Measurements from ENCODE around the gene RAPGEF2. TPM values are rescaled to one million over a fixed set of nuclear protein-coding genes. Genes with fewer than 3 reads are reported as not detected.
"Not testable (repeated sequence)": the region's sequence is repeated elsewhere in the genome, so short reads cannot be mapped to it uniquely, and the experiment has no call there.

Gene RAPGEF2
- polyA plus RNA-seq, 3 donors = 49.8 to 54.5 (median 50.0) TPM

GRCh38 chr4:159158083-159158617, 55.3 kb downstream of the RAPGEF2 start:
- DNase-seq (ENCODE audit: low read depth in 3 of 3, low spot score in 2 of 3) = no peak

DNA sequence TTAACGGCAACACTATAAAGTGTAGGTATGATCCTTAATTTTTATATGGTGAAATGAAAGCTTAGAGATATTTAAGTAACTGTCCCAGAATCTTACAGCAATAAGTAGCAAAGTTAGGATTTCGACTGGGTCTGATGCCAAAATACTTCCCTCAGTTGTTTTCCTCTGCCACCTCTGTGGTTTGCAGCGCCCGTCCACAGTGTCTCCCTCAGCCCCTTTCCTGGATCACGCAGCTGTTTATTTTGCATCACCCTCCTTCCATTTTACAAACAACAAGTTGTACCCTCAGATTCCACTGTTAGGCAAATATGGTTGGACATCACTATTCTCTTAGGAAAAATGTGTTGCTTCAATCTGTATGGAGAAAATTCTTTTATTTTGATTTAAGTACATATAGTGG, 56.1 kb downstream of the RAPGEF2 start:
- no peak for DNase-seq (ENCODE audit: low read depth in 3 of 3, low spot score in 2 of 3)

GRCh38 chr4:159159611-159160010, 56.7 kb downstream of the RAPGEF2 start:
- DNase-seq (ENCODE audit: low read depth in 3 of 3, low spot score in 2 of 3) = no peak

GRCh38 chr4:159160242-159160641, 57.4 kb downstream of the RAPGEF2 start:
- DNase-seq (ENCODE audit: low read depth in 3 of 3, low spot score in 2 of 3) = no peak

- DNase-seq (ENCODE audit: low read depth in 3 of 3, low spot score in 2 of 3) = not testable (repeated sequence)
These were observed 58.6 kb downstream of the RAPGEF2 start for GRCh38 chr4:159161436-159161835.

DNA sequence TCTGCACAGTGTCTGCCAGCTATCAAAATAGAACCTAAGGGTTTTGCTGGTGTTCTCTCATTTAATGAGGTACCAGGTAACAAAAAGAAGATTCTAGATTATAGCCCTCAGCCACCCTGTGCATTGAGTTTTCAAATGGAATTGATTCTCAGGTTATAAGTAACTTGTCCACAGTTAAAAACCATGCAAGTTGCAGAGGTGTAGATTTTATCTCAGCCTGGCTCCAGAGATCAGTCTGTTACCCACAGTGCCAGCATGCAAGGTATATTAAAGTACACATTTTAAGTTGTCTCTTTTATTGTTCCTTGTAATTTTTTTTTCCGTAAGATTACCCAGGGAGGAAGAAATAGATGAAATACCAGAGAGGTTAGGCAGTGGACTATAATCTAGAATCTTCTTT, 59.7 kb downstream of the RAPGEF2 start:
- DNase-seq (ENCODE audit: low read depth in 3 of 3, low spot score in 2 of 3) = no peak

- no peak for DNase-seq (ENCODE audit: low read depth in 3 of 3, low spot score in 2 of 3)
These were observed 60.6 kb downstream of the RAPGEF2 start for GRCh38 chr4:159163521-159163920.

DNA sequence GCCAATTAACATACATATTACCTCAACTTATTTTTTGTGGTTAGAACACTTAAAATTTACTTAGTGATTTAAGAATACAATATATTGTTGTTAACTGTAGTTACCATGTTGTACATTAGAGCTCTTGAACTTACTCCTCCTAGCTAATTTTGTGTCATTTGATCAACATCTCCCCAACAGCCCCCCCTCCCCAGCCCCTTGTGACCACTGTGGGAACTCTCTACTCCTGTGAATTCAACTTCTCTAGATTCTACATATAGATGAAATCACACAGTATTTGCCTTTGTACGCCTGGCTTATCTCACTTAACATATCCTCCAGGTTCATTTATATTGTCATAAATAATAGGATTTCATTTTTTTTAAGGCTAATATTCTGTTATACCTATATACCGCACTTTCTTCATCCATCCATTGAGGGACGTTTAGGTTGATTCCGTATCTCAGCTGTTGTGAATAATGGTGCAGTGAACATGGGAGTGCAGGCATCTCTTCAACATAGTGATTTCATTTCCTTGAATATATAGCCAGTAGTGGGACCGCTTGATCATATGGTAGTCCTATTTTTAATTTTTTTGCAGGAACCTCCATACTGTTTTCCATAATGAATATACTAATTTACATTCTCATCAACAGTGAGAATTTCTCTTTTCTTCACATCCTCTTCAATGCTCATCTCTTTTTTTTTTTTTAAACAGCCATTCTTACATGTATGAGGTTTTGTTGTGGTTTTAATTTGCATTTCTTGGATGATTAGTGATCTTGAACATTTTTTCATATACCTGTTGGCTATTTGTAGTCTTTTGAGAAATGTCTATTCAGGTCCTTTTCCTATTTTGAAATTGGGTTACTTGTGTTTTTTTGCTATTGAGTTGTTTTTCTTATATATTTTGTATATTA, 66.8 kb downstream of the RAPGEF2 start:
- DNase-seq (ENCODE audit: low read depth in 3 of 3, low spot score in 2 of 3) = no peak

- no peak for DNase-seq (ENCODE audit: low read depth in 3 of 3, low spot score in 2 of 3)
These were observed 68.4 kb downstream of the RAPGEF2 start for GRCh38 chr4:159171287-159171686.

DNA sequence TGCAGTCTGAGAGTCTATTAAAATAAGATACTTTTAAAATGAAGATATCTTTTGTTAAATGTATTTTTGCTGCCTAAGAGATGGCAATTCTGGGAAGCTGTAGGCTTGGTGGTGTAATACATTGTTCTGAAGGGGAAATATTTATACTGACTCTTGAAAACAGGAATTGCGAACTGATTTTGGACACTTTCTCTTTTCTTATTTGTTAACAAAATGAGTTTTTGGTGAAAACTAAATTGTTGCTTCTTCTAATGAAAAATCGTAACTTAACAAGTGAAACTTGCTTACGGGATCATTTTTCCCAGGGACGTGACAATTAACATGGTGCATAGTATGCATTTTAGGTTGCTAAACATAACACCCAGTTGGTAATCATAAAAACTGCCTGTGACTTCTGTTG, 71.0 kb downstream of the RAPGEF2 start:
- DNase-seq (ENCODE audit: low read depth in 3 of 3, low spot score in 2 of 3) = no peak

GRCh38 chr4:159174645-159175084, 71.8 kb downstream of the RAPGEF2 start:
- no peak for DNase-seq (ENCODE audit: low read depth in 3 of 3, low spot score in 2 of 3)

- peak; percentile 62 to 81 (median 65) for DNase-seq (ENCODE audit: low read depth in 3 of 3, low spot score in 2 of 3)
These were observed 72.5 kb downstream of the RAPGEF2 start for GRCh38 chr4:159175085-159175988.

- no peak for DNase-seq (ENCODE audit: low read depth in 3 of 3, low spot score in 2 of 3)
These were observed 73.1 kb downstream of the RAPGEF2 start for GRCh38 chr4:159175989-159176375.

- no peak for DNase-seq (ENCODE audit: low read depth in 3 of 3, low spot score in 2 of 3)
These were observed 74.6 kb downstream of the RAPGEF2 start for GRCh38 chr4:159177265-159178150.

DNA sequence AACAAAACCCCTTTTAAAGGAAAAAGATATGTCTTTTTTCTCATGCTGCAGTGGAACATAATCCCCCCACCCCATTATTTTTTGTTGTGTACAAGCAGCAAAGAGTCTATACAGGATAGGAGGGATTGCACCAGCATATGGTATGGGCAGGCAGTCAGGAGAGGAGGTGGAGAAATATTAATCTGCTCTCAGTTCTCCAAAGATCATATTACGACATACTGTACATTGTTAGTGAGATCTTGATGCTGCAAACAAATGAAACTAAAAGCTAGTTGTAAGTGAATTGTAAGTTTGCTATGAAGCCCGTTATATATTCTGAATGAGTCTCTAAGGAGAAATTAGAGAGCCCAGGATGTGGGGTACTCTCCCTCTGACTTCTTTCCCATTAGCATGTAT, 75.3 kb downstream of the RAPGEF2 start:
- no peak for DNase-seq (ENCODE audit: low read depth in 3 of 3, low spot score in 2 of 3)

DNA sequence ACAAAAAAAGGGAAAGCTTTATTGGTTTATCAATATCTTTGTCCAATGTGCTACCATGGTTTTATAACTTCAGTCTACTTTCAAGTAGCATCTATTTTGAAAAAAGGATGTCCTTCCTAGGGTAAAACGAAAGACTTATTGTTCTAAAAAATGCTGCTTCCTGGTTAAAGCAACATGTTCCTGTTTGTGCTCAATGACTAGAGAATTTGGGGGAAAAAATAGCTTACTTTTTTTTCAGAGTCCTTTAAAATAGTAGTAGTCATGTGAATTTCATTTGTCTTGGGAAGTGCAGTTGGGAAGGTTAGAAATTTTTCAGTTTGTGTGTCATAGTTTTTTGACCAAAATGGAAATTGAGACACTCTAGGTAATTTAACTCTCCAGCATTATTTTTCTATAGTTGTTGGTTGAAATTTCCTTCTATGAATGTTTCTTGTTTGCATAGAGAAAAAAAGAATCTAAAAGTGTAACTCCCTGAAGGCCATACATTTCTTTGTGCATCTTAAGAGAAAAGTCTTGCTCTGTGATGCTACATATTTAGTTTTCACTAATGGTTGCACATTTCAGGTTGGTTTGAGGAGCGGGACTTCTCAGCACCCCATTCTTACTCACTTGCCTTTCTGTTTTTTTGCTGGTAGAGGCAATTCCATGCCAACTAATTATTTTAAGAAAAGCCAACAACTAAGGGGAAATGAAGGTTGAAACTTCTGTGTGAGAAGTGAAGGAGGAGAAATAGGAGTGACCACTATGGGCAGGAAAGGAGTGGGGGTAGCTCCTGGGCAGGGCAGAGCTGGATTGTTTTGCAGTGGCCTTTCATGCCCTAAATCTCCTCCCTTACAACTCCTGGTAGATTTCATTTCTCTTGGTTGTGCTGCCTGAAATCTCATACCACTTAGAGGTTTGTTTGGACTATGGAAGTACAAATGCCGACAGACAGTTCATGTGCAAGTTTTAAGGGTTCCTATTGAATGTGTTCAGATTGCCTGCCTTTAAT, 76.4 kb downstream of the RAPGEF2 start:
- no peak for DNase-seq (ENCODE audit: low read depth in 3 of 3, low spot score in 2 of 3)

DNA sequence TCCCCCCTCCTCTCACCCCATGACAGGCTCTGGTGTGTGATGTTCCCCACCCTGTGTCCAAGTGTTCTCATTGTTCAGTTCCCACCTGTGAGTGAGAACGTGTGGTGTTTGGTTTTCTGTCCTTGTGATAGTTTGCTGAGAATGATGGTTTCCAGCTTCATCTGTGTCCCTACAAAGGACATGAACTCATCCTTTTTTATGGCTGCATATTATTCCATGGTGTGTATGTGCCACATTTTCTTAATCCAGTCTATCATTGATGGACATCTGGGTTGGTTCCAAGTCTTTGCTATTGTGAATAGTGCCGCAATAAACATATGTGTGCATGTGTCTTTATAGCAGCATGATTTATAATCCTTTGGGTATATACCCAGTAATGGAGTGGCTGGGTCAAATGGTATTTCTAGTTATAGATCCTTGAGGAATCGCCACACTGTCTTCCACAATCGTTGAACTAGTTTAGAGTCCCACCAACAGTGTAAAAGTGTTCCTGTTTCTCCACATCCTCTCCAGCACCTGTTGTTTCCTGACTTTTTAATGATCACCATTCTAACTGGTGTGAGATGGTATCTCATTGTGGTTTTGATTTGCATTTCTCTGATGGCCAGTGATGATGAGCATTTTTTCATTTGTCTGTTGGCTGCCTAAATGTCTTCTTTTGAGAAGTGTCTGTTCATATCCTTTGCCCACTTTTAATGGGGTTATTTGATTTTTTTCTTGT, 81.2 kb downstream of the RAPGEF2 start:
- DNase-seq (ENCODE audit: low read depth in 3 of 3, low spot score in 2 of 3) = not testable (repeated sequence)

DNA sequence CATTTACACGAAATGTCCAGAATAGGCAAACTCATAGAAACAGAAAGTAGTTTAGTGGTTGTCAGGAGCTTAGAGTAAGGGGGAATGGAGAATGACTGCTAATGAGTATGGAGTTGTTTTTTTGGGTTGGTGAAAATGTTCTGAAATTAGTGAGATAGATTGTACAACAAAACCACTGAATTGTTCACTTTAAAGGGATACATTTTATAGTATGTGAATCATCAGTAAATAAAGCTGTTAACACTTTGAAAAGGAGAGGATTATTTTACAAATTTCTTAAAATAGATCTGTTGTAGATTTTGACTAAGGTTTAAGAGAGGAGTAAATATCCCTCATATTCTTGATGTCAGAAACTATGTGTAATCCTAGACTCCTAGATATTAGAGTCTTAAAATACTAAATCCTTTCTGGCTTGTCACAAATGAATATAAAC, 82.7 kb downstream of the RAPGEF2 start:
- DNase-seq (ENCODE audit: low read depth in 3 of 3, low spot score in 2 of 3) = no peak

All from right renal cortex interstitium (tissue), 3 donors.